Measurements from ENCODE around the gene PLEK2.

The PLEK2 gene

GRCh38 chr14:67373347-67373746 is 38.6 kb downstream of the PLEK2 start:
- DNase-seq (ENCODE audit: extremely low read depth, insufficient read length), result no peak
- H3K4me3 ChIP-seq (replicated peaks; ENCODE audit: low read depth, low read length), result no peak overlapping the region
- peaks cover 9% of the 10 kb centered on the region for H3K36me3 ChIP-seq (ENCODE audit: control insufficient read depth, insufficient read depth, low read length)
- no peak for TF ChIP-seq CTCF (IDR thresholded peaks at IDR 0.05; ENCODE audit: insufficient read depth, low read length, poor library complexity, severe bottlenecking)
- no peaks in the 10 kb centered on the region for H3K27me3 ChIP-seq (replicated peaks; ENCODE audit: control insufficient read depth, insufficient read depth, low read length)

DNA sequence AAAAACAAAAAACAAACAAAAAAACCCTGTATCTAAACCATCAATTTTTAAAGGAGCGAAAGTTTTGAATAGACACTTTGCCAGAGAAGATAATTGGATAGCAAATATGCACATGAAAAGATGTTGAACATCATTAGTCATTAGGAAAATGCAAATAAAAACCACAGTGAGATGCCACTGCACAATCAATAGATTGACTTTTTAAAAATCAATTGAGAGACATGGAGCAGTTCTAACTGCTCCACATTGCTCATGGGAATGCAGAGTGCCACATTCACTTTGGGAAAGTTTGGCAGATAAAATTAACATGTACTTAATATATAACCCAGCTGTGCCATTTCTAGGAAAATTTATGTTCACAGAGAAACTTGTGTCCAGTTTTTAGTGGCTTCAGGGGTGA is 39.1 kb downstream of the PLEK2 start:
- DNase-seq (ENCODE audit: extremely low read depth, insufficient read length), result no peak
- no peak for TF ChIP-seq CTCF (IDR thresholded peaks at IDR 0.05; ENCODE audit: insufficient read depth, low read length, poor library complexity, severe bottlenecking)
- Histone ChIP-seq H3K27me3 (replicated peaks; ENCODE audit: control insufficient read depth, insufficient read depth, low read length) (no peaks in the 10 kb centered on the region), H3K36me3 (ENCODE audit: control insufficient read depth, insufficient read depth, low read length) (peaks cover 12% of the 10 kb centered on the region), H3K4me3 (replicated peaks; ENCODE audit: low read depth, low read length) (no peak overlapping the region)

DNA sequence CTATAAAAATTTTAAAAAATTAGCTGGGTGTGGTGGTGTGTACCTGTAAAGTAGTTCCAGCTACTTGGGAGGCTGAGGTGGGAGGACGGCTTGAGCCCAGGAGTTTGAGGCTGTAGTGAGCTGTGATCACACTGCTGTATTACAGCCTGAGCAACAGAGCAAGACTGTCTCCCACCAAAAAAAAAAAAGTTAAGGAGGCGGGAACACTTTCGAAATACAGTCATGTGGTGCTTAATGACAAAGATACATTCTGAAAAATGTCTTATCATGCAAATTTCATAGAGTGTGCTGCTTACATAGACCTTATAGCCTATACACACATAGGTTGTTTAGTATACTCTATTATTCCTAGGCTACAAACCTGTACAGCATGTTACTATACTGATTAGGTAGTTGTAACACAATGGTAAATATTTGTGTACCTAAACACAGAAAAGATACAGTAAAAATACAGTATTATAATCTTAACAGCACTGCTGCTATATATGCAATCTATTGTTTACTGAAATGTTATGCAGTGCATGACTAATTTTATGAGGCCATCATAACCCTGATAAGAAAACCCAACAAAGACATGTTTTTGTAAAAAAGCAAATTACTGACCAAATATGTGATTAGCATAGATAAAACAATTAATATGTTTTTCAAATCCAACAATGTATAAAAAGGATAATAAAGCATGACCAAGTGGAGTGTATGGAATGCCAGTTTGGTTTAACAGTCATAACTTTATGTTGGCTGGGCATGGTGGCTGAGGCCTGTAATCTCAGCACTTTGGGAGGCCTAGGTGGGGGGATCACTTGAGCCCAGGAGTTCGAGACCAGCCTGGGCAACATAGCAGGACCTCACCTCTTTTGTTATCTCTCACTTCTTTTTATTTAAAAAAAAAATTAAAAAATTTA is 40.5 kb downstream of the PLEK2 start:
- no peak for DNase-seq (ENCODE audit: extremely low read depth, insufficient read length)
- H3K27me3 ChIP-seq (replicated peaks; ENCODE audit: control insufficient read depth, insufficient read depth, low read length), result no peaks in the 10 kb centered on the region
- no peak for TF ChIP-seq CTCF (IDR thresholded peaks at IDR 0.05; ENCODE audit: insufficient read depth, low read length, poor library complexity, severe bottlenecking)
- H3K4me3 ChIP-seq (replicated peaks; ENCODE audit: low read depth, low read length), result no peak overlapping the region
- H3K36me3 ChIP-seq (ENCODE audit: control insufficient read depth, insufficient read depth, low read length), result peaks cover 10% of the 10 kb centered on the region

- Histone ChIP-seq H3K4me3 (replicated peaks; ENCODE audit: low read depth, low read length) (no peak overlapping the region), H3K27me3 (replicated peaks; ENCODE audit: control insufficient read depth, insufficient read depth, low read length) (no peaks in the 10 kb centered on the region), H3K36me3 (ENCODE audit: control insufficient read depth, insufficient read depth, low read length) (peaks cover 13% of the 10 kb centered on the region)
- TF ChIP-seq CTCF (IDR thresholded peaks at IDR 0.05; ENCODE audit: insufficient read depth, low read length, poor library complexity, severe bottlenecking), result no peak
- DNase-seq (ENCODE audit: extremely low read depth, insufficient read length), result no peak
Measured at GRCh38 chr14:67370830-67371229, 41.1 kb downstream of the PLEK2 start.

DNA sequence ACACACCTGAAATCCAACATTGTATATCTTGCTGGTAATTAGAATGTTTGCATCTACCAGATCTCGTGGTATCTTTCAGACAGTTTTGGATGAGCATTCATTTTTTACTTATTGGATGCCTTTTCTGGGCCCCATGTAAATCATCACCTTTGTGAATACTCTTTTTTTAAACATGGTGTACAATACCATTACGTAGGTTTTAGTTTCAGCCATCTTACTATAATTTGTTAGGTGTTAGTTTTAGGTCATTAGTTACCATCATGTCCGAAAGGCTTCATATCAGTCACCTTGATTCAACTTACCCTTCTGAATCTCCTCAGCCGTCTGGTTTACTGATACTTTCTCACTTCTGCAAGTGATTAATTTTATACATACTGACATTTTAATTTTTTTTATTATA is 46.5 kb downstream of the PLEK2 start:
- Histone ChIP-seq H3K36me3 (ENCODE audit: control insufficient read depth, insufficient read depth, low read length) (peaks cover 8% of the 10 kb centered on the region), H3K4me3 (replicated peaks; ENCODE audit: low read depth, low read length) (no peak overlapping the region), H3K27me3 (replicated peaks; ENCODE audit: control insufficient read depth, insufficient read depth, low read length) (no peaks in the 10 kb centered on the region)
- TF ChIP-seq CTCF (IDR thresholded peaks at IDR 0.05; ENCODE audit: insufficient read depth, low read length, poor library complexity, severe bottlenecking), result no peak
- no peak for DNase-seq (ENCODE audit: extremely low read depth, insufficient read length)
